Testis (tissue), 2 donors: Measurements from ENCODE around the gene MT1M.

ENCODE experiments used
- CTCF ChIP-seq, 3 experiments: fragments of 450-650 bp in 2 of 3; fragments of 200-600 bp in 1 of 3; sonication (generic) in 1 of 3; IDR thresholded peaks; one replicate each; pipeline ENCODE4 v1.5.1; 2016 to 2019; ENCODE audit warnings: antibody characterized with exemption in 3 of 3, mild to moderate bottlenecking in 2 of 3, moderate library complexity in 1 of 3
- POLR2A ChIP-seq: fragments of 450-650 bp; IDR thresholded peaks from one replicate; pipeline ENCODE4 v1.6.1; 2017; ENCODE audit warnings: antibody characterized with exemption, mild to moderate bottlenecking, moderate library complexity

- TF ChIP-seq POLR2A, result no peak
- no peak for TF ChIP-seq CTCF (IDR thresholded peaks at IDR 0.05)
Measured at GRCh38 chr16:56609463-56609921, 23.0 kb upstream of the MT1M start.
